Measurements from ENCODE around the gene KIF13A.

The KIF13A gene

DNA sequence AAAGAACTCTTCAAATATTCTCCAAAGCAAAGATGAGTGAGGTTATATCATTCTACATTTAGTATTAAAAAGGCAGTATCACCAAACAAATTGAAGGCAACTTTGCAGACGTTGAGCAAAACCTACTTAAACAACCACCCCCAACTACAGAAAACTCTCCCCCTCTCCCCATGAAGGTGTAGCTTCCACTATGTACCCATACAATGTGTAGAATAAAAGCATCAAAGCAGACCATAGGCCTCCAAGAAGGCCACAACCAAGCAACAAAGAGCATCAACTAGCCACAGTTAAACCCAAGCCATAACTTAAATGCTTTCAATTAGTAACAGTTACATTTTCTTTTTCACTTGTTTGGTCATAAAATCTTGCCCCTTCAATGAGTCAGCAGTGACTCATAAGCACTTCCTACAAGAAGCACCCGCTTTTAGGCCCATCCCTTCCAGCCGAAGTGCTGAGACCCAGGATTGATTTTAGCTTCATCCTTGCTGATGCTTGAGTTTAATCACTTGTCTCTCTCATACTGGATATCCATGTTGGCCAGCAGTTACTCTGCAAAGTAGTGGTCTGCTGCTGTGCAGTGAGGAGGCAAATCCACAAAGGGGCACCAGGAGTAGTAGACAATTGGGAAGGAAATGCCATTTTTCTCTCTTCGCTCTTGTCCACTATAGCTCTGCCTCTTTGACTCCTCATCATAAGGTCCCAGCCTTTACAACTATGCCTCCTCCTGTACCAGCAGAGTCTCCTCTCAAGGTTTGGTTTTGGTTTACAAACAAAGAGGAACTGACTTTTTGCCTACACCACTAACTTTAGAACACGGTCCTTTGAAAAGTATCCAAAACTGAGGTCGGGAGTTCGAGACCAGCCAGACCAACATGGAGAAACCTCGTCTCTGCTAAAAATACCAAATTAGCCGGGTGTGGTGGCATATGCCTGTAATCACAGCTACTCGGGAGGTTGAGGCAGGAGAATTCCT is 272.3 kb downstream of the KIF13A start:
- DNase-seq, result no peak

GRCh38 chr6:17714177-17714576 is 273.3 kb downstream of the KIF13A start:
- no peak for DNase-seq

GRCh38 chr6:17712576-17712975 is 274.9 kb downstream of the KIF13A start:
- no peak for DNase-seq

GRCh38 chr6:17710331-17710730 is 277.1 kb downstream of the KIF13A start:
- DNase-seq, result no peak

DNA sequence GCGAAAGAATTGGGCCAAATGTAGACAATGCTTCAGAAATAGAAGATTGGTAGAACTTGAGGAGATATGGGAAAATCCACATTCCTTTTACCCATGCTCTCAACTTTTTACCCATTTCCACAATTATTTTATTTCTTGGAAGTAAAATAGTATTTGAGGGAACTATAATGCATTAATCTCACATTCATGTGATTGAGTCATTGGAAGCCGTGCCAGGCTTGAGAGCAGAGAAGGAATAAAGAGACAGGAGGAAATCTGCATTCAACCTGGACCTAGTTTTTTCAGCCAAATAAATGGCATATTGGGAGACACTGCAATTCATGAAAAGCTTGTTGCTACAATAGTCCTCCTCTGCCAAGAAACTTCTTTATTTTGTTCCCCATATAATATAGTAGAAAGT is 278.0 kb downstream of the KIF13A start:
- no peak for DNase-seq

Data from NCI-H510A treated with DMSO at 0.1 percent for 48 hours (cell line).